Measurements from ENCODE around the gene ANKRD33. TPM values are rescaled to one million over a fixed set of nuclear protein-coding genes. Genes with fewer than 3 reads are reported as not detected.

The ANKRD33 gene
- total RNA-seq, 1 donor from 2014 or later, result not detected

DNA sequence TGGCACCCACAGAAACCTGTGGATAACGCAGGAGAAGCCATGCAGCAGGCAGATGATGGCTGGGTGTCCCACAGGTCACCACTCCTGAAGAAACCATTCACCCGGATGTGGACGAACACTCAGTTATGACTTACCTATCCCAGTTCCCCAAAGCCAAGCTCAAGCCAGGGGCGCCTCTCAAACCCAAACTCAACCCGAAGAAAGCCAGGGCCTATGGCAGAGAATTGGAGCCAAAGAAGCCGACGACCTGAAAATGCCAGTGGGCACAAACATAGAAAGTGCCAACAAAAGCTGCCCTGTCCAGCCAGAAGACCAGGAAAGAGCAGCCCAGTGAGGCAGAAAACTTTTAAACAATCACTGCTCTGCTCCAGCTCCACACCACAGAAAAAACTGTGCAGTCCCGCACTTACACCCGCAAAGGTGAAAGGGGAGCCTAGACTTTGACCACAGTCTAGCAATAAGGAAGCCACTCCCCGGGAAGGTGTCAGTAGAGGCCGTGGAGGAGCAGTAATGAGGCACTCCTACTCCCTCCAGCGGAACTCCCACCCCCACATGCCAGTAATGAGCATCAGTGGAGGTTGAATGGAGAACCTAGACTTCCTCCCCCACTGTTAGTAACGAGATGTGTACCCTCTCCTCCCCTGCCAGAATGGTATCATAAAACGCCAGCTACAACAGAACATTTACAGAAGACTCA is 13.4 kb downstream of the ANKRD33 start:
- H3K27me3 ChIP-seq (ENCODE audit: control insufficient read depth, insufficient read depth, low read length), result peaks cover 2% of the 10 kb centered on the region
- H3K4me3 ChIP-seq (ENCODE audit: low read depth, low read length), result no peak overlapping the region
- FAIRE-seq (no peak), DNase-seq (ENCODE audit: low read depth) (no peak)
- H3K36me3 ChIP-seq (ENCODE audit: control insufficient read depth, insufficient read depth, low read length), result no peaks in the 10 kb centered on the region
- TF ChIP-seq, protein P1, sequence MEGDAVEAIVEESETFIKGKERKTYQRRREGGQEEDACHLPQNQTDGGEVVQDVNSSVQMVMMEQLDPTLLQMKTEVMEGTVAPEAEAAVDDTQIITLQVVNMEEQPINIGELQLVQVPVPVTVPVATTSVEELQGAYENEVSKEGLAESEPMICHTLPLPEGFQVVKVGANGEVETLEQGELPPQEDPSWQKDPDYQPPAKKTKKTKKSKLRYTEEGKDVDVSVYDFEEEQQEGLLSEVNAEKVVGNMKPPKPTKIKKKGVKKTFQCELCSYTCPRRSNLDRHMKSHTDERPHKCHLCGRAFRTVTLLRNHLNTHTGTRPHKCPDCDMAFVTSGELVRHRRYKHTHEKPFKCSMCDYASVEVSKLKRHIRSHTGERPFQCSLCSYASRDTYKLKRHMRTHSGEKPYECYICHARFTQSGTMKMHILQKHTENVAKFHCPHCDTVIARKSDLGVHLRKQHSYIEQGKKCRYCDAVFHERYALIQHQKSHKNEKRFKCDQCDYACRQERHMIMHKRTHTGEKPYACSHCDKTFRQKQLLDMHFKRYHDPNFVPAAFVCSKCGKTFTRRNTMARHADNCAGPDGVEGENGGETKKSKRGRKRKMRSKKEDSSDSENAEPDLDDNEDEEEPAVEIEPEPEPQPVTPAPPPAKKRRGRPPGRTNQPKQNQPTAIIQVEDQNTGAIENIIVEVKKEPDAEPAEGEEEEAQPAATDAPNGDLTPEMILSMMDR (IDR thresholded peaks at IDR 0.05; ENCODE audit: insufficient read depth, low read length, severe bottlenecking), result no peak

GRCh38 chr12:51901881-51902280 is 14.0 kb downstream of the ANKRD33 start:
- DNase-seq (ENCODE audit: low read depth) (no peak), FAIRE-seq (no peak)
- Histone ChIP-seq H3K4me3 (ENCODE audit: low read depth, low read length) (no peak overlapping the region), H3K36me3 (ENCODE audit: control insufficient read depth, insufficient read depth, low read length) (no peaks in the 10 kb centered on the region), H3K27me3 (ENCODE audit: control insufficient read depth, insufficient read depth, low read length) (peaks cover 2% of the 10 kb centered on the region)
- TF ChIP-seq, protein P1 (IDR thresholded peaks at IDR 0.05; ENCODE audit: insufficient read depth, low read length, severe bottlenecking), result no peak

DNA sequence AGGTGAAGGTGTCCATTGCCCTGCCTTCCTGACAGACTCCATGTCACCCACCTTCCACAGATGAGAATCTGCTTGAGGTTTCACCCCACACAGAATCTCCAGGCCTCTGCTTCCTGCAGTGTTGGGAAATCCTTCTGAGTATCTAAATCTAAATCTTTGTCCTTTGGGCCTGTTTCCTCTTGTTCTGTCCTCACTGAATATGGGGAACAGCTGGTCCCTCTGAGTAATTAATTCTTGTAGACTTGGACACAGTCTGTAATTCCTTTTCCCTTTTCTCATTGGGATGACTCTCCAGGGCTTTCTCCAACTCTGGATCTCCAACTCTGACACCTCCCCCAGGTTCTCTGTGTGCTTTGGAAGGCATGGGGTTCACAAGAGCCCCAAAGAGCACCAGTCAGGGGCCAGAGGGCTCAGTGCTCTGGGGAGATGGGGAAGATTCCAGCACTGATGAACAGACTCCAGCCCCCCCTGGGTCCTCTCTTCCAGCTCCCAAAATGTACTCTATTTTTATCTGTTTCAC is 17.1 kb downstream of the ANKRD33 start:
- H3K36me3 ChIP-seq (ENCODE audit: control insufficient read depth, insufficient read depth, low read length), result no peaks in the 10 kb centered on the region
- FAIRE-seq (no peak), DNase-seq (ENCODE audit: low read depth) (peak; percentile 44)
- TF ChIP-seq, protein P1 (IDR thresholded peaks at IDR 0.05; ENCODE audit: insufficient read depth, low read length, severe bottlenecking), result no peak
- no peak overlapping the region for H3K4me3 ChIP-seq (ENCODE audit: low read depth, low read length)
- peaks cover 18% of the 10 kb centered on the region for H3K27me3 ChIP-seq (ENCODE audit: control insufficient read depth, insufficient read depth, low read length)

DNA sequence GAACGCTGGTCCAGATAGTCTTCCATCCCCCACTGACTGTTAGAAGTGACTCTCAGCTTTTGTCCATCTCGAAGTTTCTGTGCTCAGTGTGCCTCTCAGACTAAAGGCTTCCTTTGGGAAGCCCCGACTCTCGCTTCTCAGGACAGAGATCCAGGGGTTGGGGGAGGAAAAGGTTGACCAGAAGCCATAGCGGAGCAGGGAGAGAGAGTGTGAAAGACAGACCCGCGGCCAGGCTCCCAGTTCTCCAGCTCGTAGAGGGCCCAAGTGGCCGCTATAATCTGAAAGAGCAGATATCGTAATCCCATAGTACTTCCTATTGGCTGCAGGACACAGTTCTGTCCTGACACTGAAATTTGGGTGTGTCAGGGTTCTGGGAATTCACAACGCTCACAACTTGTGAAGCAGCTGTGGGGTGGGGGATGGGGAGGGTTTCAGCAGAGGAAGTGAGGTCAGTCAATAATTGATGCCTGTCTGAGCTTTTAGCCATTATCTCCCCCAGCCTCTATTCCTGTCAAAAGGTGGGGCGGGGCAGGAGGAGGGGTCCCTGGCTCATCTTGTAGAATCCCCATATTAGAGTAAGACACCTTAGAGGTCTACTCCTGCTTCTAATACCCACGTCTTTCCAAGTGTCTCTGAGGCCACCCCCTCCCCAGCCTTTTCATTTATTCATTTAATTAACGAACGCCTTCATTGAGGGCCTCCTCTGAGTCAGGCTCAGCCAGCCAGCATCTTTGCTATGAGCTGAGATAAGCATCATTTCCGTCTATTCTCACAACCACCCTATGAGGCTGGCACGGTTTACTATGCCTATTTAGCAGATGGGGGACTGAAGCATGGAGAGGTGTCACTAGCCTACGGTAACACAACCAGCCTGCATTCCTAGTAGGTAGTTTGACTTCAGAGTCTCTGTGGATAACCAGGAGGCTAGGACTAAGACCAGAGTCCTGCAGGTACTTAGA is 17.8 kb downstream of the ANKRD33 start:
- Histone ChIP-seq H3K27me3 (ENCODE audit: control insufficient read depth, insufficient read depth, low read length) (peaks cover 21% of the 10 kb centered on the region), H3K4me3 (ENCODE audit: low read depth, low read length) (no peak overlapping the region), H3K36me3 (ENCODE audit: control insufficient read depth, insufficient read depth, low read length) (no peaks in the 10 kb centered on the region)
- TF ChIP-seq, protein P1 (IDR thresholded peaks at IDR 0.05; ENCODE audit: insufficient read depth, low read length, severe bottlenecking), result no peak
- FAIRE-seq (no peak), DNase-seq (ENCODE audit: low read depth) (no peak)

GRCh38 chr12:51906430-51907082 is 18.7 kb downstream of the ANKRD33 start:
- Histone ChIP-seq H3K4me3 (ENCODE audit: low read depth, low read length) (no peak overlapping the region), H3K36me3 (ENCODE audit: control insufficient read depth, insufficient read depth, low read length) (no peaks in the 10 kb centered on the region), H3K27me3 (ENCODE audit: control insufficient read depth, insufficient read depth, low read length) (peaks cover 26% of the 10 kb centered on the region)
- DNase-seq (ENCODE audit: low read depth), result no peak
- FAIRE-seq, result no peak
- TF ChIP-seq, protein P1 (IDR thresholded peaks at IDR 0.05; ENCODE audit: insufficient read depth, low read length, severe bottlenecking), result no peak

All from bronchial epithelial cell (primary cell).